Measurements from ENCODE around the gene GTPBP3.

GTPBP3 gene

GRCh38 chr19:17309198-17309964 lies 28.0 kb upstream of the GTPBP3 start, which contains the start of gene DDA1:
DDA1 (plus strand) TSS chr19:17309563; CDS start chr19:17309655, 92 bp downstream.
- DNase-seq = peak; percentile 100

DNA sequence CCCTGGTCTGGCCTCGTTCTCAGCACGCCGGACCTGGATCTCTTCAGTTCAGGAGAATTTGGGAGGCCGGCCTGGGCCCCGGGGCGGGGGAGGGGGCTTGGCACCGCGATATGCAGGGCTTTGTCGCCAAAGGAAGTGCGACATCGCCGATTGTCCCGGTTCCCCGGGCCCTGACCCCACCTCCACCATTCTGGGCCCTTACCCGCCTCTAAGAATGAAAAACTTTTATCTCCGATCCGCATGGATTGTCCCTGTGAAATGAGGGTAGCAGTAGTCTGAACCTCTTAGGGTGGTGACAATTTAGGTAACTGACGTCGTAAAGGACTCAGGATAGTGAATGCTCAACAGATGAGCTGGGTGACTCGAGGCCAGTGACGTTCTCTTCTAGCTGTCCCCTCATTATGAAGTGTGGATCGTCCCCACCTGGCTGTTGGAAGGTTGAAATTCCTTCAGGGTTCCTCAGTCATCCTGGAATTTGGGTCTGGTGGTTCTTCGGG lies 27.3 kb upstream of the GTPBP3 start:
- no peak for DNase-seq

DNA sequence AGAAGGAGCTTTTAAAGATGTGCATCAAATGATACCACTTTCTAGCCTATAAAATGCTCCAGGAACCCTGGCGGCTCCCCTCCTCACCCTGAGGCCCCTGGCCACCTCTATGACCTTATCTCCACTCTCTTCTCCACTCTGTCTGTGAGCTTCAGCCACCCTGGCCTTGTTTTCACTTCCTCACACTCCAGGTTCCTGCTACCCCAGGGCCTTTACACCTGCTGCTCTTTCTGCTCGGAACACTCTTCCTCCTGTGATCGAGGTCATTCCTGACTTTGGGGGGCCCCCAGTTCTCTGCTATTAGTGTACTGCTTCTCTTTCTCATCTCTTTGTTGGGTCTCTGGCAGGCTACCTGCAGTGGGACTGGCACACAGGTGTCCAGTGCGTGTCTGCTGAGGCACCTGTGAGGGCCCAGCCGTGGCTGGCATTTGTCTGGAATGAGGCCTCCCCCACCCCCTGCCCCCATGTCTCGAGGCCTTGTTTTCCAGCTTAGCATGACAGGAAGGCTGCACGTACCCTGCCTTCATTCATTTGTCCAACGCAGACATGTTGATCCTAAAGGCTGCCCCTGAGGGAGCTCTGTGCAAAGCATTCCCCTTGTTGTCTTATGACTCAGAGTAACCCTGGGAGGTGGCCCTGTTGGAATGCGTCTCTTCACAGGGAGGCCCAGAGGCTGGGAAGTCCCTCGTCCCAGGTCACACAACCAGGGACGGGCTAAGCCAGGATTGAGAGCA lies 25.7 kb upstream of the GTPBP3 start:
- peak; percentile 96 for DNase-seq

DNA sequence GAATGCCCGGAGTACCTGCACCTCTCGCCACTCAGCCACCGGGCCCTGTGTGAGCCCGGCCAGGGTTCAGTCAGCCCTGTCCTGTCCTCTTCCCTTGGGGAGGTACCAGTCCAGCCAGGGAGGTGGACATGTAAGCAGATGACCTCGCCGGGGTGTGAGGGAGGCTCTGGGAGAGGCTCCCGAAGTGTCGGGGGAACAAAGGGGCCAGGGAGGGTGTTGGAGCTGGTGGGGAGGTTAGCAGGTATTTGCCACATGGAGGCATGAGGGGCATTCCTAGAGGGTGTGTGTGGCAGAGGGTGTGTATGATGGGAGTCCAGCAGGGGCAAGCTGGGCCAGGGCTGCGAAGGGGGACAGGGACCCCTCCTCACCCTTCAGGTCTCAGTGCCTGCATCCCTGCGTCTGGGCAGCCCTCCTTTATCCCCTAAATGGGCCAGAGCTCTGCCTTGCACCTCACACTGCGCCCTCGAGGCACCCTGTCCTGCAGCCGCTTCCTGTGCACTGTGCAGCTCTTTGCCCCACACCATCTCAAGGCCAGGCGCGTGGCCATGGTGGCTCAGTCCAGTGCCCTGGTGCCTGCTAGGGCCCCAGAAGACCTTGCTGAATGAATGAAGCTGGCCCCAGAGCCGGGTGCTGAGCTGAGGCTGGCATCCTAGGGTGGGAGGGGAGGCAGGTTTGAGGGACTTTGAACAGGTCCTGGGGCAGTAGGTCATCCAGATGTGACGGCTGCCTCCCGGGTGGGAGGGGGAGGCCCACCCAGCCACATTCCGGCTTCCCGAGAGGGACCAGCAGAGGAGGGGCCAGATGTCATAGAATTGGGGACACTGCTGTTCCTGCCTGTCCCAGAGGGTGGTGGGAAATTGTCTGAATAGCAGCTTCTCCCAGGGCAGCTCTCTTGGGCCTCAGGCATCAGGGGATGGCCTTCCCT lies 24.9 kb upstream of the GTPBP3 start:
- no peak for DNase-seq

DNA sequence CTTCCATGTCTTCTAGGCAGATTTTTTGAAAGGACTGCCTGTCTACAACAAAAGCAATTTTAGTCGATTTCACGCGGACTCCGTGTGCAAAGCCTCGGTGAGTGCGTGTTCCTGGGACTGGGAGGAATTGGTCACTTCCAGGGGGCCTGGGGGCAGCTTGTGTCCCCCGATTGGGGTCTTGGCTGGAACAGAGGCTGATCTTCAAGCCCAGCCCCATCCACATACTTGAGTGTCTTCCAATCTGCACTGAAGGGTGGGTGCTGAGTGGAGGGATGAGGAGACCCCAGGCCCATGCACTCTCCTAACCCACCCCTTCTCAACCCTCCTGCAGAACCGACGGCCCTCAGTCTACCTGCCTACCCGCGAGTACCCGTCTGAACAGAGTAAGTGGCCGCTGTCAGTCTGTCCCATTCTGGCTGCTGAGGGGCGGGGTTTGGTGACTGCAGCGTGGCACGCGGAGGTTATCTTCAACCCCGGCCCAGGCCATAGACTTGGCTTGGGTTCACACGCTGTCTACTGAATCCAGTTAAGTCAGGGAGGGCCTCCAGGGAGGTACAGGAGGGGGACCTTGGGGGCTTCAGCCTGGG lies 23.3 kb upstream of the GTPBP3 start:
- DNase-seq = no peak

DNA sequence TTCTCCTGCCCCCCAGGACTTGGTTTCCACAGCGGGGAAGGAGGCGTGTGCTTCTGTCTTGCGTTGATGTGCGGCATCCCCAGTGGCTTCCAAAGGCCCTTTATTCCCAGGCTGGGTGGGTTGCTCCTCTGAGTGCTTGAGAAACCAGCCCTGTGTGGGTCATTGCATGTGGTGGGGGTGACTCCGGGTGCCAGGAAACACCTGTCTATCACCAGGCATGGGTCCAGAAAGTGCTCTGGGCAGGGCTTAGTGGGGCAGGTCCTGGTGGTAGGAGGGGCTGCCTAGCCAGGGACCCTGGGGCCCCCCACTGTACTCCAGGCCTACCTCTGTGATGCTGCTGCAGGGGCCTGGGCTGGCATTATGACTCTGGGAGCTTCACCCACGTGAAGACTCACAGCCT lies 18.4 kb upstream of the GTPBP3 start:
- DNase-seq = no peak

- no peak for DNase-seq
Measured at GRCh38 chr19:17319473-17320238, 17.7 kb upstream of the GTPBP3 start.

DNA sequence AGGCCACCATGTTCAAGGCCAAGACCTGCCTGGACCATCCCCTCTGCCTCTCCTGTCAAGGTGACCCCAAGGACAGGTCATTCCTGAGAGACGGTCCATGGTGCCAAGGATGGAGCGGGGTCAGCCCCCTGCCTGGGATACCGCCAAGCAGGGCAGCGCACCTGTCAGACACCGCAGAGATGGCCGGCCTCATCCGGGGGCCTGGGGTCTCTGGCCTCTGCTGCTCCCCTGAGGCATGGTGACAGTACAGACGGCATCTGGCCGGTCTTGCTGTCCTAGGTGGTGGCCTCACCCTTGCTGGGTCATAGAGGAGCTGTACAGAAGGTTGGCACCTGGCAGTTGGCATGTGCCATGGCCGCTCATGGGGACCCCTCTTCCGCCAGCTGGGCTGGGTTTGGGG lies 16.9 kb upstream of the GTPBP3 start:
- DNase-seq = no peak

- DNase-seq = no peak
Measured at GRCh38 chr19:17321655-17322489, 15.5 kb upstream of the GTPBP3 start.

DNA sequence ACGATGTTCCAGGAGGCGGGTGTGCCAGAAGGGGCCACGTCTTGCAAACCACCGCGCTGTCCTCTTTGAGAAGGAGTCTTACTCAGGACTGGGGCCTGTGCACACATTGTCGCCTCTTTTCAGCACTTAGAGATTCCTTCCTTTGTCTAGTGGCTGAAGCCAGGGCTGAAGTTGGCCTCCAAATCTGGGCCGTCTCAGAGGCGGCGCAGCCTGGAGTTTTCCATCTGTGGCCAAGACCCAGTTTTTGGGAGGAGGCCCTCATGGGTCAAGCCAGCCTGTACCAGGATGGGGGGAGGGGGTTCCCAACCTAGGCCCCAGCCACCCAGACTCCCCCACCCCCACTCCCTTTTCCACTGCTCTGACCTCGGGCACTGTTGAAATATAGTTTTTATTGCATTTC lies 14.5 kb upstream of the GTPBP3 start:
- DNase-seq = no peak

DNA sequence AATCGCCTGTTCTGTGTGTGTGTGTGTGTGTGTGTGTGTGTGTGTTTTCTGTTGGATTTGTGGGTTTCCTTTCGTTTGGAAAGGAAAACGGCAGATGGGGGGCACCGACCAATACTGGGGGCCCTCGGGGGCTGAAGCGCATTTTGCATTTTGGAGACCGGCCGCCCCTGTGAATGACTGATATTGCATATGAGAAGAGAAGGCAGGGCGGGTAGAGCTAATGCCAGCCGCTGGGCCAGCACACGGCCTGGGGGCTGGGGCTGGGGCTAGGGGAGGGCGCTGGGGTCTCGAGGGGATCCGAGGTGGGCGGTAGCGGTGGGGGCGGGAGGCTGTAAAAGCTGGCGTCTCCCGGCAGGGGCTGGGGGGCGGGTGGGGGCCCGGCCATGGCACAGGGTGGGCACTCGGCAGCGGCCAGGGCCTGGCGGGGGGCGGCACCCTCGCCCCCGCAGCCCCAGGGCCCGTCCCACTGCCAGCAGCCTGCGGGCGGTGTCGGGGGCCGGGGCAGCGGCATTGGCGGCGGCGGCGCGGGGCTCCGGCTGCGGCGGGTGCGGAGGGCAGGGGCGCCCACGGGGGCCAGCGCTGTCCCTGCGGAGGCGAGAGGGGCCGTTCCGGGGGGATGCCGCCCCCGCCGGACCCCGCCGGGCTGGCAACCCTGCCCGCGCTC lies 13.9 kb upstream of the GTPBP3 start:
- DNase-seq = no peak

GRCh38 chr19:17323964-17324332 lies 13.4 kb upstream of the GTPBP3 start:
- DNase-seq = no peak

DNA sequence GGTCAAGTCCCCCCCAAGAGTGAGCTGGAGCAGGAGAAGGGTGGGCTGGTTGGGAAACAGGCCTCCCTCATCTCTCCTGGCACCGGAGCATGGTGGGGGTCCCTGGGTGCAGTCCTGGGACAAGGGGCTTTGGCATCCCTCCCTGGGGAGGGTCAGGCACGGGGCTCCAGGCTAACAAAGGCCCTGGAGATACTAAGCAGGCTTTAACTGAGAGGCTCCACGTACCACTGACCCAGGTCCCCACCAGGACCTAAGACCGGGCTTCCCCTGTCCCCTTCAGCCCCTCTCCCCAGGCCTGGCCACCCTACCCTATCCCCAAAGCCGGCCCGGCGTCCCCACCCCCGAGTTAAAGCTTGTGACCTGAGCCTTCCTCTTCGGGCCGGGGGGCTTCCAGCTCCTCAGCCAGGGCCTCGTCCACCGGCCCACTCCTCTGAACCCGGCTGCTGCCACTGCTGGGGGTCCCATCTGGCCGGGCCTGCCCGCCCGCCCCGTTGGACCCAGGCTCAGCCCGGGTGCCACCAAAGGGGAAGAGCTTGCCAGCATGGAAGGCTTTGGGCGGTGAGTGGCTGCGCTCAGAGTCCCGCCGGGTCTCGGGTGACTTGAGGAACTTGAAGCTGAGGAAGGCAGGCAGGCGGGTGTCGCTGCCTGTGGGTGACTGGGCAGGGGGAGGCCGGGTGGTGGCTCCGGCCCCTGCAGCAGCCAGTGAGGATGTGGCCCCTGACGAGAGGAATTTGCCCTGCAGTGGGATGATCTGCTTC lies 12.8 kb upstream of the GTPBP3 start:
- no peak for DNase-seq

GRCh38 chr19:17325133-17325532 lies 12.2 kb upstream of the GTPBP3 start:
- no peak for DNase-seq

GRCh38 chr19:17325881-17326594 lies 11.3 kb upstream of the GTPBP3 start:
- DNase-seq = no peak

GRCh38 chr19:17326595-17326966 lies 10.8 kb upstream of the GTPBP3 start:
- peak; percentile 91 for DNase-seq

- no peak for DNase-seq
Measured at GRCh38 chr19:17327068-17327653, 10.2 kb upstream of the GTPBP3 start.

Data from islet precursor cell (in vitro differentiated cells).